Fibroblast of lung (primary cell): ENCODE data around the gene RAC3. TPM values are rescaled to one million over a fixed set of nuclear protein-coding genes. Genes with fewer than 3 reads are reported as not detected.

Source experiments
- DNase-seq, 2 donors: peaks; one replicate each; pipeline versions ENCODE4 v3.0.0 to v3.0.0-alpha.2; 2010; ENCODE audit warnings: low read depth in 2 of 2
- H2AFZ ChIP-seq: 2 replicates; pipeline ENCODE4 v1.5.1; 2012; ENCODE audit warnings: low read length, control low read depth, inconsistent platforms
- H3K27ac ChIP-seq: 2 replicates; pipeline ENCODE4 v1.5.1; 2011; ENCODE audit warnings: low read length, control low read depth; ENCODE audit not compliant: insufficient read depth
- H3K27me3 ChIP-seq: 2 replicates; pipeline ENCODE4 v1.5.1; 2011; ENCODE audit warnings: mild to moderate bottlenecking, low read length; ENCODE audit not compliant: control insufficient read depth, insufficient read depth
- H3K36me3 ChIP-seq: 2 replicates; pipeline ENCODE4 v1.5.1; 2011; ENCODE audit warnings: low read length; ENCODE audit not compliant: control insufficient read depth, insufficient read depth
- H3K4me1 ChIP-seq: 2 replicates; pipeline ENCODE4 v1.5.1; 2011; ENCODE audit warnings: low read length; ENCODE audit not compliant: control insufficient read depth, insufficient read depth; ENCODE audit errors: extremely low read depth
- H3K4me2 ChIP-seq: 2 replicates; pipeline ENCODE4 v1.5.1; 2011; ENCODE audit warnings: low read length, control low read depth; ENCODE audit not compliant: insufficient read depth; ENCODE audit errors: extremely low read depth
- H3K4me3 ChIP-seq, 4 experiments: fragments of 200-600 bp in 1 of 4; sonication (generic) in 1 of 4; replicated peaks in 1 of 4; 2 replicates each; pipeline ENCODE4 v1.5.1; 2011 to 2016; ENCODE audit warnings: low read length in 4 of 4, low read depth in 3 of 4, mild to moderate bottlenecking in 3 of 4, control low read depth in 2 of 4, inconsistent platforms in 1 of 4, mixed read lengths in 1 of 4; ENCODE audit not compliant: insufficient read depth in 1 of 4; ENCODE audit errors: control extremely low read depth in 1 of 4
- H3K79me2 ChIP-seq: 2 replicates; pipeline ENCODE4 v1.5.1; 2012; ENCODE audit warnings: mild to moderate bottlenecking, low read length, inconsistent platforms; ENCODE audit not compliant: control insufficient read depth, insufficient read depth
- H3K9ac ChIP-seq: 2 replicates; pipeline ENCODE4 v1.5.1; 2011; ENCODE audit warnings: mild to moderate bottlenecking, low read length, control low read depth; ENCODE audit not compliant: insufficient read depth
- H3K9me3 ChIP-seq: 2 replicates; pipeline ENCODE4 v1.5.1; 2012; ENCODE audit warnings: low read depth, low read length; ENCODE audit not compliant: control insufficient read depth, insufficient read depth
- H4K20me1 ChIP-seq: 2 replicates; pipeline ENCODE4 v1.5.1; 2011; ENCODE audit warnings: low read length; ENCODE audit not compliant: control insufficient read depth, insufficient read depth; ENCODE audit errors: extremely low read depth
- EZH2 ChIP-seq: IDR thresholded peaks from 2 replicates; pipeline ENCODE4 v1.5.1; 2012; ENCODE audit warnings: low read length, control low read depth, mild to moderate bottlenecking; ENCODE audit errors: missing control alignments
- polyA plus RNA-seq, 2 donors: library from polyadenylated mRNA; depleted of rRNA in 1 of 2; stranded (reverse) in 1 of 2; unstranded in 1 of 2; fragments of >200 nt; gene quantifications; 2 replicates each; pipeline ENCODE4 v1.2.1, GENCODE V29; 2011 to 2012; ENCODE audit warnings: missing spikeins in 1 of 2
- total RNA-seq: library from RNA; depleted of rRNA; stranded (reverse); fragments of >200 nt; gene quantifications from 2 replicates; pipeline ENCODE4 v1.2.1, GENCODE V29; 2014
- TF ChIP-seq, protein P1 (sequence below), 2 donors: IDR thresholded peaks in 1 of 2; conservative IDR thresholded peaks in 1 of 2; 1 replicate in 1 of 2; 2 replicates in 1 of 2; pipeline ENCODE4 v1.5.1; 2011 to 2012; ENCODE audit warnings: low read length in 2 of 2, control low read depth in 1 of 2, inconsistent platforms in 1 of 2, low read depth in 1 of 2, mild to moderate bottlenecking in 1 of 2

RAC3 gene
- total and polyA plus RNA-seq, 2 donors (not counting 1 experiment from before 2014, with no cell fraction given): 4.3 to 6.6 TPM

- no peak overlapping the region for H3K4me3 ChIP-seq
- H3K4me1 ChIP-seq: no peaks in the 10 kb centered on the region
- H4K20me1 ChIP-seq: no peaks in the 10 kb centered on the region
- DNase-seq: no peak
- H3K9me3 ChIP-seq: no peaks in the 10 kb centered on the region
- H3K27ac ChIP-seq: no peak overlapping the region
- H3K9ac ChIP-seq: no peak overlapping the region
- H3K4me2 ChIP-seq: no peak overlapping the region
- H3K27me3 ChIP-seq: no peaks in the 10 kb centered on the region
- H3K79me2 ChIP-seq: no peaks in the 10 kb centered on the region
- H3K36me3 ChIP-seq: peaks cover 40% of the 10 kb centered on the region
- TF ChIP-seq, protein P1, sequence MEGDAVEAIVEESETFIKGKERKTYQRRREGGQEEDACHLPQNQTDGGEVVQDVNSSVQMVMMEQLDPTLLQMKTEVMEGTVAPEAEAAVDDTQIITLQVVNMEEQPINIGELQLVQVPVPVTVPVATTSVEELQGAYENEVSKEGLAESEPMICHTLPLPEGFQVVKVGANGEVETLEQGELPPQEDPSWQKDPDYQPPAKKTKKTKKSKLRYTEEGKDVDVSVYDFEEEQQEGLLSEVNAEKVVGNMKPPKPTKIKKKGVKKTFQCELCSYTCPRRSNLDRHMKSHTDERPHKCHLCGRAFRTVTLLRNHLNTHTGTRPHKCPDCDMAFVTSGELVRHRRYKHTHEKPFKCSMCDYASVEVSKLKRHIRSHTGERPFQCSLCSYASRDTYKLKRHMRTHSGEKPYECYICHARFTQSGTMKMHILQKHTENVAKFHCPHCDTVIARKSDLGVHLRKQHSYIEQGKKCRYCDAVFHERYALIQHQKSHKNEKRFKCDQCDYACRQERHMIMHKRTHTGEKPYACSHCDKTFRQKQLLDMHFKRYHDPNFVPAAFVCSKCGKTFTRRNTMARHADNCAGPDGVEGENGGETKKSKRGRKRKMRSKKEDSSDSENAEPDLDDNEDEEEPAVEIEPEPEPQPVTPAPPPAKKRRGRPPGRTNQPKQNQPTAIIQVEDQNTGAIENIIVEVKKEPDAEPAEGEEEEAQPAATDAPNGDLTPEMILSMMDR (conservative IDR thresholded peaks at IDR 0.05 in 1 of 2, IDR thresholded peaks at IDR 0.05 in 1 of 2; ENCODE audit: low read depth in 1 of 2, low read length in 2 of 2): no peak
- TF ChIP-seq EZH2: no peak
- H2AFZ ChIP-seq: no peak overlapping the region
Measured at GRCh38 chr17:82079001-82079677, 47.7 kb downstream of the RAC3 start.

- H4K20me1 ChIP-seq: no peaks in the 10 kb centered on the region
- no peak overlapping the region for H2AFZ ChIP-seq
- TF ChIP-seq EZH2: no peak
- TF ChIP-seq, protein P1 (conservative IDR thresholded peaks at IDR 0.05 in 1 of 2, IDR thresholded peaks at IDR 0.05 in 1 of 2; ENCODE audit: low read depth in 1 of 2, low read length in 2 of 2): no peak
- no peak overlapping the region for H3K4me2 ChIP-seq
- no peaks in the 10 kb centered on the region for H3K27me3 ChIP-seq
- no peak overlapping the region for H3K27ac ChIP-seq
- H3K4me1 ChIP-seq: no peaks in the 10 kb centered on the region
- H3K36me3 ChIP-seq: peaks cover 45% of the 10 kb centered on the region
- no peak for DNase-seq
- no peak overlapping the region for H3K4me3 ChIP-seq
- no peaks in the 10 kb centered on the region for H3K9me3 ChIP-seq
- H3K79me2 ChIP-seq: no peaks in the 10 kb centered on the region
- no peak overlapping the region for H3K9ac ChIP-seq
Measured at GRCh38 chr17:82080048-82080788, 48.7 kb downstream of the RAC3 start.

DNA sequence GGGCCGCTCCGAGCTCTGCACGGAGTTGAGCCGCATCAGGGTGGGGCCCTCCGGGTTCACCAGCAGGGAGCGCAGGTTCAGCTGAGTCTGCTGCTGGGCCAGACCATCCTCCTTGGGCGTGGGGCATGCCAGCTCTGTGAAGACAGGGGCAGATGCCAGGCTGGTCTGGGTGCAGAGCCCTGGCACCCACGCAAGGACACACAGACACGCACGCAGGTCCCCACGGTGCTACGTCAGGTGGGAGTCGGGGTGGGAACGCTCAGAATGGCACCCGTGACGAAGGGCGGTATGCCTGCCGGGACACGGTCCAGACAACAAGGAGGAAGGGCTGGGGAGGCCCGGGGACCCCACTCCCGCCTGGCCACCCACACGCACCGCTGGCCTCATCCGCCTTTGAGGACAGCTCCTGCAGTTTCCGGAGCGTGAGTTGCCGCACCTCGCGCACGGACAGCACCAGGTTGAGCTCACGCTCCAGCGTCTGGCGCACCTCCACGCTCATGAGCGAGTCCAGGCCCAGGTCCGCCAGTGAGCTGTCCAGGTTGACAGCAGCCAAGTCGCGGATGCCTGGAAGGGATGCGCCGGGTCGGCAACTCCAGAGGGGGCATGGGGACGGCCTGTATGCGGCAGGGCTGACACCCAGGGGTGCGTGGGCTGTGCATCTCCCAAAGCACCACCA, 49.4 kb downstream of the RAC3 start:
- H2AFZ ChIP-seq: no peak overlapping the region
- H3K36me3 ChIP-seq: peaks cover 51% of the 10 kb centered on the region
- H3K27me3 ChIP-seq: no peaks in the 10 kb centered on the region
- no peaks in the 10 kb centered on the region for H3K9me3 ChIP-seq
- no peak overlapping the region for H3K9ac ChIP-seq
- H3K4me2 ChIP-seq: no peak overlapping the region
- TF ChIP-seq EZH2: no peak
- TF ChIP-seq, protein P1 (conservative IDR thresholded peaks at IDR 0.05 in 1 of 2, IDR thresholded peaks at IDR 0.05 in 1 of 2; ENCODE audit: low read depth in 1 of 2, low read length in 2 of 2): no peak
- H3K79me2 ChIP-seq: no peaks in the 10 kb centered on the region
- no peak for DNase-seq
- no peak overlapping the region for H3K4me3 ChIP-seq
- H4K20me1 ChIP-seq: no peaks in the 10 kb centered on the region
- no peaks in the 10 kb centered on the region for H3K4me1 ChIP-seq
- no peak overlapping the region for H3K27ac ChIP-seq
